ENCODE results near the gene TARP.

Gene TARP

GRCh38 chr7:38276096-38276877, 2.9 kb upstream of the TARP start:
- TF ChIP-seq ZNF174 (tag by site-specific recombination; IDR thresholded peaks at IDR 0.05) (no peak), SCRT1 (tag by site-specific recombination; IDR thresholded peaks at IDR 0.05; ENCODE audit: borderline replicate concordance) (no peak), SCRT2 (tag by site-specific recombination; IDR thresholded peaks at IDR 0.05) (no peak), ZNF133 (tag by site-specific recombination; IDR thresholded peaks at IDR 0.05) (no peak), ZNF677 (tag by site-specific recombination; IDR thresholded peaks at IDR 0.05) (no peak), ZFP3 (tag by site-specific recombination; IDR thresholded peaks at IDR 0.05; ENCODE audit: low read depth) (no peak)
- no peak overlapping the region for H3K4me3 ChIP-seq (ENCODE audit: low read depth, low read length)
- ChIA-PET POLR2A (no interaction called here), CTCF (interaction anchor here (0.8 to 2.6 kb wide), 3 partner anchors 42 to 69 kb away, joined by 5 to 12 read pairs (median 6); no protein-coding TSS in a partner anchor)
- H3K36me3 ChIP-seq (ENCODE audit: control insufficient read depth in 2 of 2, insufficient read depth in 1 of 2, low read length in 2 of 2): no peaks in the 10 kb centered on the region
- H3K27ac ChIP-seq (ENCODE audit: extremely low read depth, low read depth, low read length): no peak overlapping the region
- no peaks in the 10 kb centered on the region for H3K9me3 ChIP-seq (ENCODE audit: control insufficient read depth, insufficient read depth, low read depth, low read length)
- H3K4me1 ChIP-seq (ENCODE audit: control insufficient read depth, insufficient read depth, low read length): no peaks in the 10 kb centered on the region

- CTCF ChIA-PET: interaction anchor here (1.8 to 2.6 kb wide), 2 partner anchors 59 to 60 kb away, joined by 6 to 12 read pairs; no protein-coding TSS in a partner anchor
- no peak overlapping the region for H3K4me3 ChIP-seq (ENCODE audit: low read depth, low read length)
- TF ChIP-seq ZNF155 (tag by site-specific recombination; IDR thresholded peaks at IDR 0.05): no peak
- no peak for TF ChIP-seq ZNF169 (tag by site-specific recombination; IDR thresholded peaks at IDR 0.05)
- no peak for TF ChIP-seq YY1 (tag by site-specific recombination; IDR thresholded peaks at IDR 0.05)
- no peak for TF ChIP-seq ZNF23 (tag by site-specific recombination; IDR thresholded peaks at IDR 0.05; ENCODE audit: borderline replicate concordance)
- TF ChIP-seq ZNF830 (tag by site-specific recombination; IDR thresholded peaks at IDR 0.05; ENCODE audit: low read depth): no peak
- no peak for TF ChIP-seq KLF7 (tag by site-specific recombination; IDR thresholded peaks at IDR 0.05; ENCODE audit: borderline replicate concordance)
- TF ChIP-seq ZNF624 (tag by site-specific recombination; IDR thresholded peaks at IDR 0.05): no peak
- TF ChIP-seq SP7 (tag by site-specific recombination; IDR thresholded peaks at IDR 0.05): no peak
- no peak for TF ChIP-seq PRDM1 (tag by site-specific recombination; IDR thresholded peaks at IDR 0.05)
- TF ChIP-seq BCL6B (tag by site-specific recombination; IDR thresholded peaks at IDR 0.05): no peak
- TF ChIP-seq ZNF48 (tag by site-specific recombination; IDR thresholded peaks at IDR 0.05): no peak
- TF ChIP-seq ZNF544 (tag by site-specific recombination; IDR thresholded peaks at IDR 0.05): no peak
- no peak for TF ChIP-seq ZNF654 (tag by site-specific recombination; IDR thresholded peaks at IDR 0.05; ENCODE audit: low read depth)
- TF ChIP-seq ZNF26 (tag by site-specific recombination; IDR thresholded peaks at IDR 0.05): no peak
- TF ChIP-seq ZNF366 (tag by site-specific recombination; conservative IDR thresholded peaks at IDR 0.05): no peak
- TF ChIP-seq ZNF239 (tag by site-specific recombination; IDR thresholded peaks at IDR 0.05): no peak
- TF ChIP-seq ZBTB49 (tag by site-specific recombination; IDR thresholded peaks at IDR 0.05; ENCODE audit: low read depth): no peak
- TF ChIP-seq ZNF777 (tag by site-specific recombination; IDR thresholded peaks at IDR 0.05; ENCODE audit: borderline replicate concordance): no peak
- TF ChIP-seq ZNF645 (tag by site-specific recombination; IDR thresholded peaks at IDR 0.05): no peak
- no peak for TF ChIP-seq ZNF658 (tag by site-specific recombination; IDR thresholded peaks at IDR 0.05)
- POLR2A ChIA-PET: no interaction called here
- no peaks in the 10 kb centered on the region for H3K9me3 ChIP-seq (ENCODE audit: control insufficient read depth, insufficient read depth, low read depth, low read length)
- H3K27ac ChIP-seq (ENCODE audit: extremely low read depth, low read depth, low read length): no peak overlapping the region
- no peaks in the 10 kb centered on the region for H3K4me1 ChIP-seq (ENCODE audit: control insufficient read depth, insufficient read depth, low read length)
- no peaks in the 10 kb centered on the region for H3K36me3 ChIP-seq (ENCODE audit: control insufficient read depth in 2 of 2, insufficient read depth in 1 of 2, low read length in 2 of 2)
Measured at GRCh38 chr7:38274927-38275620, 1.6 kb upstream of the TARP start.
